Osteocyte (in vitro differentiated cells): Measurements from ENCODE around the gene DLAT. TPM values are rescaled to one million over a fixed set of nuclear protein-coding genes. Genes with fewer than 3 reads are reported as not detected.

ENCODE experiments used
- DNase-seq: peaks from one replicate; pipeline ENCODE4 v3.0.0; 2021; ENCODE audit warnings: mixed read lengths; ENCODE audit not compliant: unreplicated experiment; ENCODE audit errors: extremely low spot score
- H3K27ac Mint-ChIP-seq: one replicate; pipeline ENCODE4 v1.8.0; 2021; ENCODE audit warnings: mild to moderate bottlenecking, mixed read lengths; ENCODE audit not compliant: unreplicated experiment
- H3K27me3 Mint-ChIP-seq: one replicate; pipeline ENCODE4 v1.8.0; 2021; ENCODE audit warnings: mixed read lengths; ENCODE audit not compliant: unreplicated experiment
- H3K36me3 Mint-ChIP-seq: one replicate; pipeline ENCODE4 v1.8.0; 2021; ENCODE audit warnings: mixed read lengths; ENCODE audit not compliant: unreplicated experiment
- H3K4me1 Mint-ChIP-seq: one replicate; pipeline ENCODE4 v1.8.0; 2021; ENCODE audit warnings: mixed read lengths; ENCODE audit not compliant: unreplicated experiment
- H3K4me3 Mint-ChIP-seq: one replicate; pipeline ENCODE4 v1.8.0; 2021; ENCODE audit warnings: mild to moderate bottlenecking, moderate library complexity, mixed read lengths; ENCODE audit not compliant: unreplicated experiment
- H3K9me3 Mint-ChIP-seq: one replicate; pipeline ENCODE4 v1.8.0; 2021; ENCODE audit warnings: mixed read lengths; ENCODE audit not compliant: unreplicated experiment
- total RNA-seq: library from RNA; stranded (reverse); gene quantifications from 2 replicates; pipeline ENCODE4 v1.2.1, GENCODE V29; 2021
- TF ChIP-seq, protein P1 (sequence below): fragments of 200-600 bp; sonication (generic); IDR thresholded peaks from 2 replicates; pipeline ENCODE4 v1.5.0; 2021; ENCODE audit warnings: antibody characterized with exemption, mild to moderate bottlenecking, moderate library complexity

DLAT gene
- total RNA-seq, 1 donor from 2014 or later = 26.4 TPM

- peaks cover 14% of the 10 kb centered on the region for H3K4me1 Mint-ChIP-seq
- TF ChIP-seq, protein P1, sequence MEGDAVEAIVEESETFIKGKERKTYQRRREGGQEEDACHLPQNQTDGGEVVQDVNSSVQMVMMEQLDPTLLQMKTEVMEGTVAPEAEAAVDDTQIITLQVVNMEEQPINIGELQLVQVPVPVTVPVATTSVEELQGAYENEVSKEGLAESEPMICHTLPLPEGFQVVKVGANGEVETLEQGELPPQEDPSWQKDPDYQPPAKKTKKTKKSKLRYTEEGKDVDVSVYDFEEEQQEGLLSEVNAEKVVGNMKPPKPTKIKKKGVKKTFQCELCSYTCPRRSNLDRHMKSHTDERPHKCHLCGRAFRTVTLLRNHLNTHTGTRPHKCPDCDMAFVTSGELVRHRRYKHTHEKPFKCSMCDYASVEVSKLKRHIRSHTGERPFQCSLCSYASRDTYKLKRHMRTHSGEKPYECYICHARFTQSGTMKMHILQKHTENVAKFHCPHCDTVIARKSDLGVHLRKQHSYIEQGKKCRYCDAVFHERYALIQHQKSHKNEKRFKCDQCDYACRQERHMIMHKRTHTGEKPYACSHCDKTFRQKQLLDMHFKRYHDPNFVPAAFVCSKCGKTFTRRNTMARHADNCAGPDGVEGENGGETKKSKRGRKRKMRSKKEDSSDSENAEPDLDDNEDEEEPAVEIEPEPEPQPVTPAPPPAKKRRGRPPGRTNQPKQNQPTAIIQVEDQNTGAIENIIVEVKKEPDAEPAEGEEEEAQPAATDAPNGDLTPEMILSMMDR = no peak
- no peak overlapping the region for H3K4me3 Mint-ChIP-seq
- H3K9me3 Mint-ChIP-seq = no peaks in the 10 kb centered on the region
- H3K27ac Mint-ChIP-seq = peak overlapping the region; percentile 9
- no peak for DNase-seq
- H3K27me3 Mint-ChIP-seq = no peaks in the 10 kb centered on the region
- H3K36me3 Mint-ChIP-seq = peaks cover 8% of the 10 kb centered on the region
Measured at GRCh38 chr11:111983187-111983986, 41.8 kb upstream of the DLAT start.

GRCh38 chr11:111986589-111986988 is 38.6 kb upstream of the DLAT start:
- Mint-ChIP-seq H3K27me3 (no peaks in the 10 kb centered on the region), H3K4me3 (no peak overlapping the region), H3K27ac (no peak overlapping the region), H3K9me3 (no peaks in the 10 kb centered on the region), H3K36me3 (peaks cover 11% of the 10 kb centered on the region), H3K4me1 (peaks cover 10% of the 10 kb centered on the region)
- DNase-seq = no peak
- TF ChIP-seq, protein P1 = no peak

DNA sequence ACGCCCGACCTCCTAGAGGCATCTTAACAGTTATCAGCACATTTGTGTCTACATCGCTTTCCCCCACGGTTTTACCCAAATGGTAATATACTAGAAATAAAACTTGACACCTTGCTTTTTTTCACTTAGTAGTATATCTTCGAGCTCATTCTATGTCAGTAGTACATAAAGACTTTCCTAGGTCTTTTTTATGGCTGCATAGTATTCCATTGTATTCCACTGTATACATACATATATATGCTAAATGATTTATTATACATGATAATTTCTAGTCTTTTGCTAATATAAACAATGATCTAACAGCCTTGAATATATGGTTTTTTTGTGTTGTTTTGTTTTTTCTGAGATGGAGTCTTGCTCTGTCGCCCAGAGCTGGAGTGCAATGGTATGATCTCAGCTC is 34.8 kb upstream of the DLAT start:
- H3K9me3 Mint-ChIP-seq = no peaks in the 10 kb centered on the region

GRCh38 chr11:111992206-111992855 is 32.9 kb upstream of the DLAT start:
- Mint-ChIP-seq H3K9me3 (no peaks in the 10 kb centered on the region), H3K4me3 (no peak overlapping the region), H3K27ac (no peak overlapping the region)

More for the DNA sequence above, 34.8 kb upstream of the DLAT start:
- H3K27ac Mint-ChIP-seq = no peak overlapping the region
- H3K27me3 Mint-ChIP-seq = no peaks in the 10 kb centered on the region
- H3K4me3 Mint-ChIP-seq = no peak overlapping the region
- peaks cover 6% of the 10 kb centered on the region for H3K4me1 Mint-ChIP-seq
- peaks cover 13% of the 10 kb centered on the region for H3K36me3 Mint-ChIP-seq
- TF ChIP-seq, protein P1 = no peak
- DNase-seq = no peak

More at GRCh38 chr11:111992206-111992855, 32.9 kb upstream of the DLAT start:
- no peak for DNase-seq
- Mint-ChIP-seq H3K4me1 (peaks cover 6% of the 10 kb centered on the region), H3K36me3 (peaks cover 8% of the 10 kb centered on the region), H3K27me3 (no peaks in the 10 kb centered on the region)
- TF ChIP-seq, protein P1 = no peak
